ENCODE measurements around the gene RARB.

DNA sequence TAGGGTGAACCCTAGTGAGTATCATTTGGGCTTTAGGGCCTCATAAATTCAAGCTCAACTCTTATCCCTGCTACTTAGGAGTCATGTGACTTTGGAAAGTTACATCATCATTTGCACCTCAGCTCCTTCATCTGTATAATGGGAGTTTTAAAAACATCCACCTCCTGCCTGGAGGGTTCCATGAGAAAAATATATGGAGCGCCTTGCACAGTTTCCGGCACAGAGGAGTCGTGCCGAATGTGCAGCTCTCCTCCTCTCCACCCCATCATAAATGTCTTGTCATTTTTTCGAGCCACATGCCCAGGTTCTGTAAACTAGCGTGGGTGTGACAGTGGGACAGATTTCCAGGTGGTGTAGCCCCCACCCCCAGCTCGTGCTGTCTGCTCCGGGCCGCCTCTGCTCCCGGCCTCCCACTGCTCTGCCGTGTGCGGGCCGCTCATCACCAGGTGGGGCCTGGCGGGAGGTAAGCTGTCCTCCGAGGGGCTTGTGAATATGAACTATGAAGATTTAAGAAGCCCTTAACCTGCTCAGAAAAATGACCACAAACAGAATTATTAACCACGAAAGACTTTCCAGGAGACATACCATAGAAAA is 146.2 kb downstream of the RARB start:
- TF ChIP-seq, protein P1, sequence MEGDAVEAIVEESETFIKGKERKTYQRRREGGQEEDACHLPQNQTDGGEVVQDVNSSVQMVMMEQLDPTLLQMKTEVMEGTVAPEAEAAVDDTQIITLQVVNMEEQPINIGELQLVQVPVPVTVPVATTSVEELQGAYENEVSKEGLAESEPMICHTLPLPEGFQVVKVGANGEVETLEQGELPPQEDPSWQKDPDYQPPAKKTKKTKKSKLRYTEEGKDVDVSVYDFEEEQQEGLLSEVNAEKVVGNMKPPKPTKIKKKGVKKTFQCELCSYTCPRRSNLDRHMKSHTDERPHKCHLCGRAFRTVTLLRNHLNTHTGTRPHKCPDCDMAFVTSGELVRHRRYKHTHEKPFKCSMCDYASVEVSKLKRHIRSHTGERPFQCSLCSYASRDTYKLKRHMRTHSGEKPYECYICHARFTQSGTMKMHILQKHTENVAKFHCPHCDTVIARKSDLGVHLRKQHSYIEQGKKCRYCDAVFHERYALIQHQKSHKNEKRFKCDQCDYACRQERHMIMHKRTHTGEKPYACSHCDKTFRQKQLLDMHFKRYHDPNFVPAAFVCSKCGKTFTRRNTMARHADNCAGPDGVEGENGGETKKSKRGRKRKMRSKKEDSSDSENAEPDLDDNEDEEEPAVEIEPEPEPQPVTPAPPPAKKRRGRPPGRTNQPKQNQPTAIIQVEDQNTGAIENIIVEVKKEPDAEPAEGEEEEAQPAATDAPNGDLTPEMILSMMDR (IDR thresholded peaks at IDR 0.05) = no peak
- no peak for TF ChIP-seq ZFX (IDR thresholded peaks at IDR 0.05; ENCODE audit: borderline replicate concordance)

Measured in 22Rv1 (cell line).